Naive thymus-derived CD8-positive, alpha-beta T cell (primary cell): ENCODE data around the gene HSPA1A. TPM values are rescaled to one million over a fixed set of nuclear protein-coding genes. Genes with fewer than 3 reads are reported as not detected.
"Not testable (repeated sequence)": the region's sequence is repeated elsewhere in the genome, so short reads cannot be mapped to it uniquely, and the experiment has no call there.

Source experiments
- ATAC-seq, 2 donors: fragments of 150-1000 bp; cut with Tn5 transposase in 1 of 2; sonication (Bioruptor Pico), chemical (Tn5 transposase) in 1 of 2; 1 replicate in 1 of 2; 2 replicates in 1 of 2; pipeline ENCODE4 v1.10.0; 2021; ENCODE audit warnings: mild to moderate bottlenecking in 2 of 2, moderate library complexity in 2 of 2
- POLR2A ChIA-PET: fragments of 350-600 bp; sonication (Branson Sonifier 250); formaldehyde crosslinking; loops from one replicate; lab custom pipeline; 2021; ENCODE audit warnings: antibody characterized with exemption; lab: Charles Lee
- DNase-seq, 10 donors: peaks; one replicate each; pipeline versions ENCODE4 v3.0.0 to v3.0.0-alpha.2; 2020 to 2022
- H3K27ac Mint-ChIP-seq, 10 donors: one replicate each; pipeline ENCODE4 v1.8.0; 2020 to 2022; ENCODE audit warnings: mild to moderate bottlenecking in 10 of 10, mixed read lengths in 10 of 10, moderate library complexity in 4 of 10, inconsistent platforms in 1 of 10
- H3K27me3 Mint-ChIP-seq, 5 donors: one replicate each; pipeline ENCODE4 v1.8.0; 2021 to 2022; ENCODE audit warnings: mixed read lengths in 5 of 5
- H3K36me3 Mint-ChIP-seq, 3 donors: one replicate each; pipeline ENCODE4 v1.8.0; 2020 to 2022; ENCODE audit warnings: mixed read lengths in 3 of 3, mild to moderate bottlenecking in 2 of 3, inconsistent platforms in 1 of 3
- H3K4me1 Mint-ChIP-seq, 4 donors: one replicate each; pipeline ENCODE4 v1.8.0; 2021 to 2022; ENCODE audit warnings: mixed read lengths in 4 of 4
- H3K4me3 Mint-ChIP-seq, 10 donors: one replicate each; pipeline ENCODE4 v1.8.0; 2020 to 2022; ENCODE audit warnings: mild to moderate bottlenecking in 10 of 10, mixed read lengths in 10 of 10, moderate library complexity in 6 of 10, inconsistent platforms in 1 of 10
- H3K9me3 Mint-ChIP-seq, 9 donors: one replicate each; pipeline ENCODE4 v1.8.0; 2020 to 2022; ENCODE audit warnings: mixed read lengths in 9 of 9, mild to moderate bottlenecking in 3 of 9, inconsistent platforms in 1 of 9, moderate library complexity in 1 of 9
- polyA plus RNA-seq, 3 donors: library from polyadenylated mRNA; unstranded; fragments of 300-500 nt; fragmentation: Illumina TruSeq; gene quantifications; one replicate each; pipeline ENCODE4 v1.2.3, GENCODE V29; 2021
- total RNA-seq, 8 experiments: library from RNA in 2 of 8; stranded (reverse) in 2 of 8; gene quantifications; one replicate each; pipeline ENCODE4 v1.2.3 and lab custom pipeline; 2021 to 2026

Gene HSPA1A
- total and polyA plus RNA-seq, 5 experiments from 2014 or later, result 6.9 to 56.9 (median 17.3) TPM

DNA sequence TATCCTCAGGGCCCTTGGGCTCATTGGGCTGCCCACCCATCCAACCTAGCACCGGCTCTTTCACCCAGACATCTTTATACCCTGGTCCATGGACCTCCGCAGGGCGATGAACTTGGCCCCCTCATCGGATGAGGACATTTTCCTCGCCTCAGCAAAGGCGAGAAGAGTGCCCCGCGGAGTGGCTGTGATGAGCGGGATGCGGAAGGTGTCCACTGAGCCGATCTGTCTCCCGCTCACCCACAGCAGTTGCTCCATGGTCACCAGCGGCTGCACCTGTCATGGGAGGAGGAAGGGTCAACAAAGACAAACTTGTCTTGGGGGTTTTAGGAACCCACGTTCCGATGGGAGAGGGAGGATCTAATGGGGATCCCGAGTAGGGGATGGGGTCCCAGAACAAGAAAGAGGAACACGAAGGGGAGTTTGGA lies 46.6 kb downstream of the HSPA1A start:
- ATAC-seq (no peak), DNase-seq (no peak)
- Mint-ChIP-seq H3K36me3 (peaks cover 0 to 28% (median 5%) of the 10 kb centered on the region in 3 donors), H3K9me3 (no peaks in the 10 kb centered on the region), H3K27me3 (no peaks in the 10 kb centered on the region), H3K27ac (peak overlapping the region; percentile 87 to 98 (median 96)), H3K4me3 (peak overlapping the region; percentile 87 to 98 (median 94)), H3K4me1 (peaks cover 16 to 30% (median 27%) of the 10 kb centered on the region in 4 donors)
- POLR2A ChIA-PET, result interaction anchor here (0.6 to 3.2 kb wide), 9 partner anchors 10 to 1110 kb away, joined by 3 to 30 read pairs (median 6); partner anchors contain the start of genes BAG6, EHMT2, GPANK1 and ZBTB12

DNA sequence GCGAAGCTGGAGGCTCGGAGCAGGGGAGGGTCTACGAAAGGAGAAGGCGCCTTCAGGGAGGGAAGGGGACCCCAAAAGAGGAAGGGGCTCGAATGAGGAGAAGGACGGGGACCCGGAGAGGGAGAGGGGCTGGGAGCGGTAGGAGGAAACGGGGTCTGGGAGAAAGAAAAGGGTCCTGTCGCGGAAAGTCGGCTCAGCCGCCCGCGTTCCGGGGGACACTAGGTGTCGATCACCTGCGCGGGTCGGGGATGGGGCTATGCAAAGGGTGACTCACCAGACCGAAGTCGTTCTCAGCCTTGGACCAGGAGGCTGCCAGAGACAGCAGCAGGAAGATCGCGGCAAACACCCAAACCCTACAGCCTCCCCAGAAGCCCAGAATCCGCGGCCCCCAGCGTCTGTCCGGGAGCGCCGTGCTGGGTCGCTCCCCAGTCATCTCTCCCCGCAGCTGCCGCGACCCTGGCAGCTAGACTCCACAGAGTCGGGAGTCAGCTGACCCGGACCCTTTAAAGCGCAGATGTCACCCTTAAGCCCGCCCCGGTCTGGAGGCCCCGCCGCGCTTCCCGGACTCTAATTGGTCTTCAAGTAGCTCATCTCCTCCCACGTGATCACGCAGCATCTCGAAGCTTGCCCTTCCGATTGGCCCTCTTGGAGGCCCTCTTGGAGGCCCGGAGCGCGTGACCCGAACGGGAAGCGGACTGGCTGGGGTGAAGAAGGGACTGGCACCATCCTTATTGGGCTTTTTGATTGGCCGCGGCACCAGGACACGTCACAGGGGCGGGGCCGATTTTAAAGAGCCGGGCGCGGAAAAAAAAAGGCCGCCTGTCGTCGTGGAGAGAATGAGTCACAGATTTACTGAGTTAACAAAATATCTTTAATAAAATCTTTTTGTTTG lies 47.2 kb downstream of the HSPA1A start, which contains the start of gene NEU1:
Gene NEU1 (minus strand): TSS at position 478 of the 892 bp plus-strand sequence. CDS start 45 bp downstream, at position 433.
- DNase-seq (peak; percentile 90 to 100 (median 99)), ATAC-seq (peak; percentile 91 to 97)
- peaks cover 16 to 30% (median 27%) of the 10 kb centered on the region in 4 donors for H3K4me1 Mint-ChIP-seq
- H3K27ac Mint-ChIP-seq, result peak within 1 kb of the TSS; percentile 87 to 98 (median 96)
- POLR2A ChIA-PET, result interaction anchor here (0.5 to 3.2 kb wide), 19 partner anchors 10 to 1109 kb away, joined by 3 to 30 read pairs (median 4); partner anchors contain the start of genes ABHD16A, BAG6, C6orf47 and EHMT2
- H3K4me3 Mint-ChIP-seq, result peak within 1 kb of the TSS; percentile 87 to 98 (median 94)
- H3K36me3 Mint-ChIP-seq, result peaks cover 0 to 22% (median 0%) of the 10 kb centered on the region in 3 donors
- H3K9me3 Mint-ChIP-seq, result no peaks in the 10 kb centered on the region
- no peaks in the 10 kb centered on the region for H3K27me3 Mint-ChIP-seq

DNA sequence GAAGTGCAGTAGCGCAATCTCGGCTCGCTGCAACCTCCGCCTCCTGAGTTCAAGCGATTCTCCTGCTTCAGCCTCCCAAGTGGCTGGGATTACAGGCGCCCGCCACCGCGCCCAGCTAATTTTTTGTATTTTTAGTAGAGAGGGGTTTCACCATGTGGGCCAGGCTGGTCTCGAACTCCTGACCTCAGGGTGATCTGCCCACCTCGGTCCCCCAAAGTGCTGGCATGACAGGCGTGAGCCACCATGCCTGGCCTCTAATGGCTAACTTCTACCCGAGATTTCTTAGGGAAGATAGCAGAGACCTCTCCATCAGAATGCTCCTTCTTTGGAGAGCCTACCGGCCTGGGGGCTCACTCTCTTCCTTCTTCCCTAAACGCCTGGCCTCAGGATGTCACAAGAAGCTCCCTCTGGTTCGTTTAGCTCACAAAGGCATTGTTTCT lies 48.8 kb downstream of the HSPA1A start:
- peak overlapping the region in 9 of 10 donors; percentile 90 to 98 (median 96) for H3K27ac Mint-ChIP-seq
- not testable (repeated sequence) for H3K27me3 Mint-ChIP-seq

DNA sequence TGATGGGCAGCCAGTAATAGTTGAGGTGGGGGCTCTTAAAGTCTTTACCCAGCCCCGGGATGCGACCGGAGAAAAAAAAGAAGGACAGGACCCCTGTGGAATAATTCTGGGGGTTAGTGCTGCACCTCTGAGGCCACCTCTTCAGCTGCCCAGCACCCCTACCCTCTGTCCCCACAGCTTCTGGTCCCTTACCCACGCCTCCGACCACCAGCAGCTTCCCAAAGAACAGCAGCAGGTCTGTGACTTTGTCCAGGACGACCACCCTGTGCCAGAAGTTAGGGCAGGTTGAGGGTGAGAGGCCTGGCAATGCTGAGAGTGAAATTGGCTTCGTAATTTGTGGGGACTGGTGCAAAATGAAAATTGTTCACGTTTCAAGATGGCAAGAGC lies 49.5 kb downstream of the HSPA1A start:
- no peaks in the 10 kb centered on the region for H3K27me3 Mint-ChIP-seq
- peak overlapping the region in 2 of 10 donors; percentile 43 to 59 for H3K27ac Mint-ChIP-seq
- ATAC-seq (no peak), DNase-seq (no peak)
- peak overlapping the region in 2 of 10 donors; percentile 97 to 98 for H3K4me3 Mint-ChIP-seq
- POLR2A ChIA-PET, result interaction anchor here (1.0 to 3.2 kb wide), 2 partner anchors 33 to 202 kb away, joined by 4 to 30 read pairs; partner anchors contain the start of gene EHMT2
- H3K4me1 Mint-ChIP-seq, result peaks cover 16 to 30% (median 27%) of the 10 kb centered on the region in 4 donors
- peaks cover 0 to 3% (median 0%) of the 10 kb centered on the region in 3 donors for H3K36me3 Mint-ChIP-seq
- H3K9me3 Mint-ChIP-seq, result no peaks in the 10 kb centered on the region

More for the DNA sequence above, 48.8 kb downstream of the HSPA1A start:
- not testable (repeated sequence) for H3K36me3 Mint-ChIP-seq, ATAC-seq, H3K9me3 Mint-ChIP-seq, DNase-seq
- peaks cover 16 to 30% (median 27%) of the 10 kb centered on the region in 4 donors for H3K4me1 Mint-ChIP-seq
- H3K4me3 Mint-ChIP-seq, result peak overlapping the region; percentile 87 to 98 (median 94)
- POLR2A ChIA-PET, result interaction anchor here (0.6 to 3.2 kb wide), 6 partner anchors 30 to 280 kb away, joined by 3 to 30 read pairs (median 4); partner anchors contain the start of genes EHMT2 and HSPA1B

DNA sequence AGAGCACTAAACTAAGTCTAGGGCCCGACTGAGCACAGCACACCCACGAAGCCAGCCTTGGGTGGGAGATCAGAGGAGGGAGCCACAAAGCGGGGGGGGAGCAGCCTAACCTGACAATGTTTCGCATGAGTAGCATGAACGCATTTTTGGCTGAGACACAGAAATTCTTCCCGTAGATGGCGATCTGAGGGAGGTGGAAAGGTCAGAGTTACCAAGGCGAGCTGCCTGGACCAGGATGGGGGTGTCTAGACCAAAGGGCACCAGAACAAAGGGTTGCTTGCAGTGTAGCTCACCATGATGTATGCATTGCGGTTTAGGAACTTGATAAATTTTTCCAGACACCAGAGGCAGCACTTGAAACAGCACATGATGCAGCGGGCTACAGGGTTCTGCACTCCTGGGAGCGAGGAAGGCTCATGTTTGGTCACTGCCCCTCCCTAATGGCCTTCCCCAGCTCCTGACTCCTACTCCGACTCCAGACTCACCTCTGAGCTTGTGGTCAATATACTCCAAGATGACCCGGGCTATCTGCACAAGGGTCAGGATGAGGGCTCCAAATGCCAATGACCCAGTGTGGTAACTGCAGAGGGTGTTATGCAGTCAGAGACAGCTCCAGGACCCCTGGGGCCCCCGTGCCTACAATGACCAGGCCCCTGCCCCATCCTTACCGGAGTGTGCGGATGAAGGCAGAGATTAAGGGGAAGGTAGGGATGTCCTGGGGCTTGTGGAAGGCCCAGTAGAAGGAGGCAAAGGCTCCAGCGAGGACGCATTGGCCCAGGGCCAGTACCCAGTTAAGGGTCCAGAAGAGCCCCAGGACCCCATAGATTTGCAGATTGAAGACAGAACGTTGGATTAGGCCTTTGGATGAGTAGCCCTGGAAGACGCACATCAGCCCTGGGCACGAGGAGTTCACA lies 50.1 kb downstream of the HSPA1A start:
- Mint-ChIP-seq H3K9me3 (no peaks in the 10 kb centered on the region), H3K4me1 (peaks cover 16 to 30% (median 26%) of the 10 kb centered on the region in 4 donors), H3K4me3 (peak overlapping the region in 3 of 10 donors; percentile 7 to 42 (median 22)), H3K27me3 (no peaks in the 10 kb centered on the region), H3K27ac (peak overlapping the region in 2 of 10 donors; percentile 43 to 59), H3K36me3 (no peaks in the 10 kb centered on the region)
- POLR2A ChIA-PET, result interaction anchor here (1.0 kb wide), 1 partner anchor 203 kb away, joined by 4 read pairs; no protein-coding TSS in a partner anchor
- no peak for DNase-seq
- ATAC-seq, result no peak

Other genes starting within 250 kb of the HSPA1A start
Only the 30 nearest of the 40 such genes appear.
- gene BAG6, start 162.9 kb upstream of the HSPA1A start, total RNA-seq, result 100 to 1,000 TPM; 244 to 258 TPM
- 10 to 100 TPM; 17.7 to 21.5 (median 21.1) TPM for gene BAG6, start 162.9 kb upstream of the HSPA1A start, polyA plus RNA-seq
- 1 to 10 TPM; 2.2 to 3.1 TPM for gene APOM, start 159.6 kb upstream of the HSPA1A start, total RNA-seq
- gene APOM, start 159.6 kb upstream of the HSPA1A start, polyA plus RNA-seq, result 1 to 10 TPM; 5.0 to 8.0 (median 5.5) TPM
- 10 to 100 TPM; 24.9 to 26.3 TPM for gene C6orf47, start 154.8 kb upstream of the HSPA1A start, total RNA-seq
- 10 to 100 TPM; 17.0 to 36.7 (median 21.3) TPM for gene C6orf47, start 154.8 kb upstream of the HSPA1A start, polyA plus RNA-seq
- gene GPANK1, start 150.5 kb upstream of the HSPA1A start, total RNA-seq, result 10 to 100 TPM; 26.6 to 27.9 TPM
- gene GPANK1, start 150.5 kb upstream of the HSPA1A start, polyA plus RNA-seq, result 10 to 100 TPM; 20.8 to 22.9 (median 21.2) TPM
- gene CSNK2B, start 149.5 kb upstream of the HSPA1A start, total RNA-seq, result 100 to 1,000 TPM; 131 to 133 TPM
- gene CSNK2B, start 149.5 kb upstream of the HSPA1A start, polyA plus RNA-seq, result 100 to 1,000 TPM; 214 to 230 (median 217) TPM
- 10 to 100 TPM; 44.1 to 48.8 TPM for gene LY6G5B, start 145.6 kb upstream of the HSPA1A start, total RNA-seq
- gene LY6G5B, start 145.6 kb upstream of the HSPA1A start, polyA plus RNA-seq, result under 1 TPM in 1 of 3 donors, not detected in 2; 0.25 TPM
- 1 to 10 TPM; 4.4 to 5.5 TPM for gene LY6G5C, start 134.5 kb upstream of the HSPA1A start, total RNA-seq
- gene LY6G5C, start 134.5 kb upstream of the HSPA1A start, polyA plus RNA-seq, result 1 to 10 TPM; 4.6 to 7.9 (median 7.6) TPM
- 10 to 100 TPM; 58.4 to 59.9 TPM for gene ABHD16A, start 112.2 kb upstream of the HSPA1A start, total RNA-seq
- gene ABHD16A, start 112.2 kb upstream of the HSPA1A start, polyA plus RNA-seq, result 10 to 100 TPM; 26.9 to 35.5 (median 34.1) TPM
- gene LY6G6F, start 108.7 kb upstream of the HSPA1A start, total RNA-seq, result not detected
- not detected for gene LY6G6F, start 108.7 kb upstream of the HSPA1A start, polyA plus RNA-seq
- not detected for gene LY6G6D, start 100.2 kb upstream of the HSPA1A start, total RNA-seq
- not detected for gene LY6G6D, start 100.2 kb upstream of the HSPA1A start, polyA plus RNA-seq
- not detected for gene LY6G6C, start 93.8 kb upstream of the HSPA1A start, total RNA-seq
- not detected for gene LY6G6C, start 93.8 kb upstream of the HSPA1A start, polyA plus RNA-seq
- 1 to 10 TPM; 1.4 to 1.9 TPM for gene MPIG6B, start 92.2 kb upstream of the HSPA1A start, total RNA-seq
- gene MPIG6B, start 92.2 kb upstream of the HSPA1A start, polyA plus RNA-seq, result 1 to 10 TPM; 1.2 to 4.9 (median 1.3) TPM
- 1 to 10 TPM; 3.1 to 5.1 TPM for gene DDAH2, start 86.2 kb upstream of the HSPA1A start, total RNA-seq
- 10 to 100 TPM in 2 of 3 donors, 1 to 10 TPM in 1; 8.0 to 14.7 (median 10.3) TPM for gene DDAH2, start 86.2 kb upstream of the HSPA1A start, polyA plus RNA-seq
- gene CLIC1, start 79.0 kb upstream of the HSPA1A start, total RNA-seq, result 10 to 100 TPM; 23.7 to 27.1 TPM
- 100 to 1,000 TPM in 2 of 3 donors, 10 to 100 TPM in 1; 95.1 to 345 (median 114) TPM for gene CLIC1, start 79.0 kb upstream of the HSPA1A start, polyA plus RNA-seq
- gene MSH5, start 75.5 kb upstream of the HSPA1A start, total RNA-seq, result 1 to 10 TPM; 7.2 to 8.3 TPM
- gene MSH5, start 75.5 kb upstream of the HSPA1A start, polyA plus RNA-seq, result 1 to 10 TPM in 2 of 3 donors, under 1 TPM in 1; 0.61 to 1.1 (median 1.1) TPM
- 1 to 10 TPM; 1.6 to 2.1 TPM for gene SAPCD1, start 52.9 kb upstream of the HSPA1A start, total RNA-seq
- gene SAPCD1, start 52.9 kb upstream of the HSPA1A start, polyA plus RNA-seq, result not detected
- under 1 TPM; 0.47 to 0.52 TPM for gene VWA7, start 38.2 kb upstream of the HSPA1A start, total RNA-seq
- gene VWA7, start 38.2 kb upstream of the HSPA1A start, polyA plus RNA-seq, result under 1 TPM in 1 of 3 donors, not detected in 2; 0.34 TPM
- gene VARS1, start 19.8 kb upstream of the HSPA1A start, total RNA-seq, result 10 to 100 TPM; 37.6 to 40.3 TPM
- gene VARS1, start 19.8 kb upstream of the HSPA1A start, polyA plus RNA-seq, result 10 to 100 TPM; 27.5 to 37.8 (median 30.3) TPM
- 10 to 100 TPM; 28.9 to 31.9 TPM for gene LSM2, start 8.6 kb upstream of the HSPA1A start, total RNA-seq
- 10 to 100 TPM; 67.1 to 80.3 (median 77.9) TPM for gene LSM2, start 8.6 kb upstream of the HSPA1A start, polyA plus RNA-seq
- gene HSPA1L, start 260 bp upstream of the HSPA1A start, total RNA-seq, result 1 to 10 TPM; 3.5 to 4.0 TPM
- gene HSPA1L, start 260 bp upstream of the HSPA1A start, polyA plus RNA-seq, result 1 to 10 TPM in 2 of 3 donors, under 1 TPM in 1; 0.56 to 1.6 (median 1.6) TPM
- gene HSPA1B, start 12.2 kb downstream of the HSPA1A start, total RNA-seq, result 10 to 100 TPM; 39.6 to 42.2 TPM
- 1 to 10 TPM in 2 of 3 donors, under 1 TPM in 1; 0.28 to 1.3 (median 1.2) TPM for gene HSPA1B, start 12.2 kb downstream of the HSPA1A start, polyA plus RNA-seq
- 10 to 100 TPM; 15.0 to 15.8 TPM for gene NEU1, start 47.3 kb downstream of the HSPA1A start, total RNA-seq
- 10 to 100 TPM; 10.9 to 17.9 (median 16.2) TPM for gene NEU1, start 47.3 kb downstream of the HSPA1A start, polyA plus RNA-seq
- gene SLC44A4, start 63.5 kb downstream of the HSPA1A start, total RNA-seq, result not detected
- gene SLC44A4, start 63.5 kb downstream of the HSPA1A start, polyA plus RNA-seq, result not detected
- gene EHMT2, start 82.2 kb downstream of the HSPA1A start, total RNA-seq, result 10 to 100 TPM; 77.1 to 81.8 TPM
- gene EHMT2, start 82.2 kb downstream of the HSPA1A start, polyA plus RNA-seq, result 10 to 100 TPM; 37.3 to 57.9 (median 43.0) TPM
- 1 to 10 TPM; 3.1 to 3.7 TPM for gene ZBTB12, start 86.5 kb downstream of the HSPA1A start, total RNA-seq
- not detected for gene ZBTB12, start 86.5 kb downstream of the HSPA1A start, polyA plus RNA-seq
- 1 to 10 TPM; 3.8 to 4.3 TPM for gene C2, start 112.2 kb downstream of the HSPA1A start, total RNA-seq
- not detected for gene C2, start 112.2 kb downstream of the HSPA1A start, polyA plus RNA-seq
- gene CFB, start 130.6 kb downstream of the HSPA1A start, total RNA-seq, result 1 to 10 TPM; 1.0 to 1.4 TPM
- gene CFB, start 130.6 kb downstream of the HSPA1A start, polyA plus RNA-seq, result under 1 TPM in 2 of 3 donors, not detected in 1; 0.22 to 0.61 TPM
- 10 to 100 TPM; 41.7 to 45.1 TPM for gene NELFE, start 143.4 kb downstream of the HSPA1A start, total RNA-seq
- 10 to 100 TPM; 55.9 to 68.6 (median 66.4) TPM for gene NELFE, start 143.4 kb downstream of the HSPA1A start, polyA plus RNA-seq
- 100 to 1,000 TPM; 130 to 141 TPM for gene SKIC2, start 143.6 kb downstream of the HSPA1A start, total RNA-seq
- 10 to 100 TPM; 18.1 to 19.9 (median 19.4) TPM for gene SKIC2, start 143.6 kb downstream of the HSPA1A start, polyA plus RNA-seq
- 10 to 100 TPM; 36.4 to 41.0 TPM for gene DXO, start 156.6 kb downstream of the HSPA1A start, total RNA-seq
- 10 to 100 TPM; 12.5 to 16.4 (median 14.5) TPM for gene DXO, start 156.6 kb downstream of the HSPA1A start, polyA plus RNA-seq